HG02884 (cell line): ENCODE measurements around the gene SMYD5.
"Not testable (repeated sequence)": the region's sequence is repeated elsewhere in the genome, so short reads cannot be mapped to it uniquely, and the experiment has no call there.

Experiments used
- ATAC-seq: cut with Tn5 transposase; IDR thresholded peaks from one replicate; pipeline ENCODE4 v1.9.1; 2021; ENCODE audit warnings: mild to moderate bottlenecking, moderate library complexity; ENCODE audit not compliant: unreplicated experiment

Gene SMYD5

DNA sequence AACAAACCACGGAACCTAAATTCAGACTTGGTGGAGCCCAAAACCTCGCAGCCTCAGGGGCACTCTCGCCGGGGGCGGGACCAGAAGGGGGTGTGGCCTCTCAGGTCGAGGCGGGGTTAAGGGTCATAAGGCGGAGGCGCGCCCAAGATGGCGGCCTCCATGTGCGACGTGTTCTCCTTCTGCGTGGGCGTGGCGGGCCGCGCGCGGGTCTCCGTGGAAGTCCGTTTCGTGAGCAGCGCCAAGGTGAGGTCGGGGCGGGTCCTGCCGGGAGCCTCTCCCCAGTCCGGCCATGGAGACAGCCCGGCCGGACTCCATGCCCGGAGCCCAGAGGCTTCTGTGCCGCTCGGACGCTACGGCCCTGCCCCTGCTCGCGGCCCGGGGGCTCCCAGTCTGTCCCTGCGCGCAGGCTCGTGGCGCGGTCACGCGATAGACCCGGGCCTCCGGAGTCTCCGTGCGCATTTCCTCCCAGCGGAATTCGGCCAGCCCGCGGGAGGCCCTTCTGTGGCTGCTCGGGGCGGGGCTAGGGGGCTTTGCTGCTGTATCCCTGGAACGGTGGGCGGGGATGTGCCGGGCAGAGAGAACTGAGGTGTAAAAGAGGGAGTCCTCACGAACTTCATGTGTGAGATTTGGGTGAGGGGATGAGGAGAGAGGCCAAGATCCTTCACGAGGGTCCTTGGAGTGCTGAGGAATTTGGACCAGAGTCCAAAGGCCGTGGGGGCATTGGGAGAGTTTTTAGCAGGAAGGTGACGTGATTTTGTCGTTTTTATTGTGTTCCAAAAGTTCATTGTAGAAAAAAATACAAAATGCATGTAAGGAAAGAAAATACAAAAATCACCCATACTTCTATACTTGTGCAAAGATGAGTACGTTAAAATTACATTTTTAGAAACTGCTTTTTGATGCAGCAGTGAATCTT lies at the start of gene SMYD5:
TSS of gene SMYD5 (plus strand) at position 126 of the 916 bp plus-strand sequence. CDS start at position 148, 22 bp downstream.
- peak; percentile 82 for ATAC-seq

GRCh38 chr2:73165978-73166377 lies 48.1 kb upstream of the SMYD5 start:
- ATAC-seq = not testable (repeated sequence)

- not testable (repeated sequence) for ATAC-seq
These were observed 47.2 kb upstream of the SMYD5 start for GRCh38 chr2:73166813-73167212.

- ATAC-seq = not testable (repeated sequence)
These were observed 45.7 kb upstream of the SMYD5 start for GRCh38 chr2:73168348-73168747.

GRCh38 chr2:73170341-73170740 lies 43.7 kb upstream of the SMYD5 start:
- ATAC-seq = not testable (repeated sequence)

- ATAC-seq = peak; percentile 50
These were observed 41.1 kb upstream of the SMYD5 start for GRCh38 chr2:73172963-73173362.

GRCh38 chr2:73173781-73174180 lies 40.3 kb upstream of the SMYD5 start:
- ATAC-seq = no peak

DNA sequence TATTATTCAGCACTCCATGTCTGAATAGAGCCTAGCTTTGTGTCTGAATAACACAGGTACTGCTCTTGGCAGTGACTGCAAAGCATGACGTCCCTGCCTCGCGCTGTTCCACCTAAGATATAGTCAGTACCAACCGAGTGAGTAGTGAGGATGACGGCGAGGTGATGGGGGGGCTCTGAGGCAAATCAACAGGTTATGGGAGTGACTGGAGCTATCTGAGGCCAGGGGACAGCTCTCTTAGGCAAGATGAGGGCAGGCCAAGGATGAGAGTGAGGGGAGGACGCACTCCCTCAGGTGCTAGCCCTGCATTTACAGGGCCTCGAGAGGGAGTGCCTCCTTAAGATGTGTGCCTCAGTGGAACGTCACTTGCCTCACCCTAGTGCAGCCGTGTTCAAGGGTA lies 39.8 kb upstream of the SMYD5 start:
- no peak for ATAC-seq

DNA sequence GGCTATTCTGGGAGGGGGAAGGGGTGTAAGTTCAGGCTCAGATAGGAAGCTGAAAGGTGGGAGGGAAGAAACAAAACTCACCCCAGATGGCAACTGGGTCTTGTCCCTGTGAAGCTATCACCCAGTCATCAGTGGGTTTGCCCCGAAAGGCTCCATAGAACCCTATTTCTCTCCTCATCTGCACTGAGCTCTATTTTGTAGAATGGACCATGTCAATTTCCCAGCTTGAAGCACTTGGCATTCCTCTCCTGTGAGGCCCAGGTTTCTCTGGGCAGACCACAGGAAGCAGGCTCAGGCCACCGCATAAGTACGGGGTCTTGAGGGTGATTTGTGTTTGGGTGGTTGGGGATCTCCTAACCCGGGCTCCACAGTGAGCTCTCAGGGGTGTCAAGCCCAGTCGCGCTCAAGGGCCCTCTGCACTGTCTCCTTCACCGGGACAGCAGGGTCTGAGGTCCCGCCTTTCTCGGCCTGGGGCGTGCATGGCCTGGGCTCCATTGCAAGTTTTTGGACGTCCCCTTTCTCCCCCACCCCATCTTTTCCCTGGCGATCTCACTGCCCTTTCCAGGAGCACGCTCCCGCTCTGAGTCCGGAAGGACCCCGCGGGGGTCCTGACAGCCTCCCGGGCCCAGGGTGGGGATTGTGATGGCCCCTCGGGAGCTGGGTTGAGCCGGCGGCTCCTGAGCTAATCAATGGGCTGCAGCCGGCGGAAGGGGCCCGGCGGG lies 38.9 kb upstream of the SMYD5 start:
- ATAC-seq = no peak

GRCh38 chr2:73175663-73176204 lies 38.3 kb upstream of the SMYD5 start:
- no peak for ATAC-seq

GRCh38 chr2:73176205-73176880 lies 37.7 kb upstream of the SMYD5 start:
- ATAC-seq = peak; percentile 3

GRCh38 chr2:73176881-73177644 lies 37.0 kb upstream of the SMYD5 start:
- peak; percentile 73 for ATAC-seq

DNA sequence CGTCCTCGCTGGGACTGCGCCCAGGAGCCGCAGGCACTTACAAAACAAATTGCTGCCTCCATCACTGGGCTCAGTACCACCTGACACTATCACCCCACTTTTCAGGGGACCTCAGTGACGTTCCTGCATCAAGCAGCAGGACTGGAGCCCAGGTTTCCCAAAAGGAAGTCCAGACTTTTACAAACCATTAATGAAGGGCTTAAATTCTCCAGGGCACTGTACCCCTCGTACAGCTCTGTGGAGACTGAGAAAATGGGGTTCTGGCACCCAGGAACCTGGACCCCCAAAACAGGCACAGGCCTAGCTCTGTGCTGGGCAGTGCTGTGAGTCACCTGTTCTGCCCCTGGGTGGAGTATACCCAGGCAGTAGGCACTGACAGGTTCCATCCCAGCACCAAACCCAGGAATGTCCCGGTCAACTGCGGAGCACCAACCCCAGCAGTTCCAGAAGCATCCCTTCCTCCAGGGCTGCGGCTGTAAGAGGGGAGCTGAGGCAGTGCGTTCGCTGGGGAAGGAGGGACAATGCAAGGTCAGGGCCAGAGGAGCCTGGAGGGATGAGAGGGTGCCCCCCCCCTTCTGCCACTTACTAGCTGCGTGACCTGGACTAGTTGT lies 36.3 kb upstream of the SMYD5 start:
- ATAC-seq = no peak

DNA sequence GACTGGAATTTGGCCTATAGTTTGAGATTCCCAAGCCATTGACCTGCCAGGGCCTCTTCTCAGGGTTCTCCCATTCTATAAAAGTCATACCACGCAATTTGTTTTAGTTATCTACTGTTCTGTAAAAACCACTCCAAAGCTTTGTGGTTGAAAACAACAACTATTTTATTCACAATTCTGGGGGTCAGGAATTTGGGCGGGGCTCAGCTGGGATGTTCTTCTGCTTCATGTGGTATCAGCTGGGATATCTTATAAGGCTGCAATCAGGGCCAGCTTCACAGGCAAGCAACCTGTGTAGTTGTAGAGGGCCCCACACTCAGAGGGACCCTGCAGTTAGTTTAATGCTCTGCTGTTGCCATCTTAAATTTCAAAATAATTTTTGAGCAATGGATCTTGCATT lies 28.1 kb upstream of the SMYD5 start:
- ATAC-seq = no peak

DNA sequence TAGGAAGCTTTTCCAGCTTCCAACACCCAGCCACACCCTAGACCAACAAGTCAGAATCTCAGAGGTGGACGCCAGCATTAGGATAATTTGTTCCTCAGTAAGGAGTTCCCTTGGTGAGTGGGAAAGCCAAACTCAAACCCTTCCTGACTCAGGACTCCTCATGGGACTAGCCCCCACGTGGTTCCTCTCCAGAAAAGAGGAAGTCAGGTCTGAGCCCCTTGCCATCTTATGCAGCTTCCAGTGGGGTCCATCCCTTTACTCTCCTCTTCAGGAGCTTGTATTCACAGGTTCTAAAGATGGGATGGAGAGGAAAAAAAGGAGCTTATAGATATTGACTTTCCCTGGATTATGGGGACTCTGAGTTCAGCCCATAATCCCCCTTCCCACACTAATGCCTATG lies 26.5 kb upstream of the SMYD5 start:
- no peak for ATAC-seq

DNA sequence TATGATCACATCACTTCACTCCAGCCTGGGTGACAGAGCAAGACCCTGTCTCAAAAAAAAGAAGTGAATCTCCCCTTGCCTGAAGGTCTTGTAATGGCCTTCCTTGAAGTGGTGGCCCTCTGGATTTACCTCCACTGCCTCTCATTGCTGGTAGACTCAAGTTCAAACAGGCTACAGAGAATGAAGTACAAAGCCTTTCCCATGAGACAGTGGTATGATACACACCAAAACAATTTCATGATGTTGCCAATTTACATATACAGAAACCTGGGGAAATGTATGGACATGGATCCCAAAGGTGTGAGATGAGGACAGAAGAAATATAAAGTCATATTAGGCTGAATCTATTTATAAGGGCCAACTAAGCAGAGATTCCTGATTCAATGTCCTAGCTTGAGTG lies 16.5 kb upstream of the SMYD5 start:
- no peak for ATAC-seq

GRCh38 chr2:73200281-73200680 lies 13.8 kb upstream of the SMYD5 start:
- not testable (repeated sequence) for ATAC-seq

DNA sequence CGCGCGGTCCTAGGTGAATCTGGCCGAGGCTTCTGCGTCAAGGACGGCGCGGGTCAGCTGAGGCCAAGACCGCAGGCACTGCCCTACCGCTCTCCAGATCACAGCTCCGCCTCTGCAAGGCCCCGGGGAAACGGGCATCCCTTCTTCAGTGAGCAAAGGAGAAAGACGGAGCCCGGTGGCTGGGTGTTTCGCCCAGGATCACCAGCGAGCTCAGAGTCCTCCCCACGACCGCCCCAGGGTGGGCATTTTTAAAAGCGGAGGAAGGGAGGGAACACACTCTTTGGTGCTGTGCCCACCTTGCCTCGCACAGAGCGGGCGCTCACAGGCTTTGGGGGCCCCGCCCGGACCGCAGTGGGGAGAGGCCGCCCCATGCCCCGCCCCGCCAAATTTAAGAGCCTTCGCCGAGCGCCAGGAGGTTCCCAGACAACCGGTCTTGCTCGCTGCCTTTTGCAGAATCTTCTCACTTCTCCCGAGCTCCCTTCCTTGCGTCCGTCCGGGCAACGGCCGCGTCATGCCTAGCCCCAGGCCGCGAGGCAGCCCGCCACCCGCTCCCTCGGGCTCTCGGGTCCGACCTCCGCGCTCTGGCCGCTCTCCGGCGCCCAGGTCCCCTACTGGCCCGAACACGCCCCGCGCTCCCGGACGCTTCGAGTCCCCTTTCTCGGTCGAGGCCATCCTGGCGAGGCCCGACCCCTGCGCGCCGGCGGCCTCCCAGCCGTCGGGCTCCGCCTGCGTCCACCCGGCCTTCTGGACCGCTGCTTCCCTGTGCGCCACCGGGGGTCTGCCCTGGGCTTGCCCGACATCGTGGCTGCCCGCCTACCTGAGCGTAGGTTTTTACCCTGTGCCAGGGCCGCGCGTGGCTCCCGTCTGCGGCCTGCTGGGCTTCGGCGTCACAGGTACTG lies 11.6 kb upstream of the SMYD5 start, which contains the start of gene NOTO:
TSS of gene NOTO (plus strand) at position 419 of the 899 bp plus-strand sequence. CDS start at position 512, 93 bp downstream.
- ATAC-seq = no peak
